ENCODE measurements around the gene TP53. TPM values are rescaled to one million over a fixed set of nuclear protein-coding genes. Genes with fewer than 3 reads are reported as not detected.

Gene TP53
- polyA plus RNA-seq, 3 donors, result 16.2 to 35.1 (median 25.8) TPM

DNA sequence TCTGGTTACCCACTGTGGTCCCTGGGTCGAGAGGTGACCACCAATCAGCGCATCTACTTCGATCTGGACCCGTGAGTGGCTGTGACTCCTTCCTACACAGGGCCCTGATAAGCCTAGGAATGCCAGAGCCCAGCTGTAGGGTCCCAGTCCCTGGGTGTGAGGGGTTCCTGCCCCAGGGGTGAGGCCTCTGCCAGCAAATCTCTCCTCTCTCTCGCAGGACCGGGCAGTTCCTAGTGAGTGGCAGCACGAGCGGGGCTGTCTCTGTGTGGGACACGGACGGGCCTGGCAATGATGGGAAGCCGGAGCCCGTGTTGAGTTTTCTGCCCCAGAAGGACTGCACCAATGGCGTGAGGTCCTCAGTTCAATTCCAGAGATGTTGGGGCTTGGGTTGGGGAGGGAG, 15.5 kb upstream of the TP53 start:
- H3K27ac ChIP-seq (ENCODE audit: low read depth in 1 of 2, low read length in 2 of 2), result no peak overlapping the region
- WGBS (ENCODE audit: insufficient coverage), result 95% methylated on average over 10 of the region's 13 CpGs
- Mint-ChIP-seq H3K36me3 (peaks cover 43 to 53% of the 10 kb centered on the region in 2 donors), H3K27ac (no peak overlapping the region), H3K4me3 (no peak overlapping the region), H3K27me3 (ENCODE audit: low read depth in 3 of 3) (peaks cover 43 to 49% (median 45%) of the 10 kb centered on the region in 3 donors), H3K4me1 (peaks cover 9% of the 10 kb centered on the region), H3K9me3 (peaks cover 0 to 11% (median 6%) of the 10 kb centered on the region in 7 donors)
- no peaks in the 10 kb centered on the region for H4K20me1 ChIP-seq (ENCODE audit: insufficient read depth, low read length)
- H3K4me1 ChIP-seq (ENCODE audit: control insufficient read depth in 1 of 2, insufficient read depth in 2 of 2, low read length in 2 of 2), result peaks cover 0 to 9% of the 10 kb centered on the region in 2 donors
- DNase-seq, result no peak
- H3K4me2 ChIP-seq (replicated peaks; ENCODE audit: extremely low read depth, low read length, poor library complexity, severe bottlenecking), result no peak overlapping the region
- H2AFZ ChIP-seq (ENCODE audit: insufficient read depth, low read depth, low read length, poor library complexity, severe bottlenecking), result no peak overlapping the region
- peaks cover 9 to 29% of the 10 kb centered on the region in 2 donors for H3K36me3 ChIP-seq (replicated peaks in 1 of 2; ENCODE audit: control insufficient read depth in 1 of 2, insufficient read depth in 2 of 2, low read length in 2 of 2)
- intact Hi-C loops (cut with micrococcal nuclease), result no loop called here
- H3K79me2 ChIP-seq (ENCODE audit: insufficient read depth, low read length), result no peaks in the 10 kb centered on the region
- H3K9ac ChIP-seq (ENCODE audit: insufficient read depth, low read length, poor library complexity, severe bottlenecking), result no peak overlapping the region
- TF ChIP-seq CTCF (IDR thresholded peaks at IDR 0.05), result no peak
- H3K4me3 ChIP-seq (replicated peaks in 1 of 3; ENCODE audit: low read depth in 2 of 3, low read length in 3 of 3), result no peak overlapping the region
- H3K27me3 ChIP-seq (ENCODE audit: control insufficient read depth in 2 of 2, insufficient read depth in 2 of 2, low read length in 2 of 2), result peaks cover 25 to 42% of the 10 kb centered on the region in 2 donors
- H3K9me3 ChIP-seq (replicated peaks in 1 of 2; ENCODE audit: control insufficient read depth in 1 of 2, insufficient read depth in 1 of 2, low read length in 2 of 2), result peaks cover 0 to 12% of the 10 kb centered on the region in 2 donors

GRCh38 chr17:7701681-7702080, 14.4 kb upstream of the TP53 start:
- peaks cover 23 to 31% of the 10 kb centered on the region in 2 donors for H3K27me3 ChIP-seq (ENCODE audit: control insufficient read depth in 2 of 2, insufficient read depth in 2 of 2, low read length in 2 of 2)
- Mint-ChIP-seq H3K36me3 (peaks cover 46 to 55% of the 10 kb centered on the region in 2 donors), H3K27me3 (ENCODE audit: low read depth in 3 of 3) (peaks cover 32 to 38% (median 34%) of the 10 kb centered on the region in 3 donors), H3K4me1 (peaks cover 9% of the 10 kb centered on the region), H3K27ac (no peak overlapping the region), H3K9me3 (peaks cover 0 to 11% (median 6%) of the 10 kb centered on the region in 7 donors), H3K4me3 (no peak overlapping the region)
- no peak overlapping the region for H3K4me3 ChIP-seq (replicated peaks in 1 of 3; ENCODE audit: low read depth in 2 of 3, low read length in 3 of 3)
- intact Hi-C loops (cut with micrococcal nuclease), result no loop called here
- no peak for DNase-seq
- H3K9ac ChIP-seq (ENCODE audit: insufficient read depth, low read length, poor library complexity, severe bottlenecking), result no peak overlapping the region
- peaks cover 0 to 12% of the 10 kb centered on the region in 2 donors for H3K9me3 ChIP-seq (replicated peaks in 1 of 2; ENCODE audit: control insufficient read depth in 1 of 2, insufficient read depth in 1 of 2, low read length in 2 of 2)
- no peak overlapping the region for H2AFZ ChIP-seq (ENCODE audit: insufficient read depth, low read depth, low read length, poor library complexity, severe bottlenecking)
- H3K4me1 ChIP-seq (ENCODE audit: control insufficient read depth in 1 of 2, insufficient read depth in 2 of 2, low read length in 2 of 2), result peaks cover 0 to 9% of the 10 kb centered on the region in 2 donors
- no peak overlapping the region for H3K4me2 ChIP-seq (replicated peaks; ENCODE audit: extremely low read depth, low read length, poor library complexity, severe bottlenecking)
- H4K20me1 ChIP-seq (ENCODE audit: insufficient read depth, low read length), result no peaks in the 10 kb centered on the region
- TF ChIP-seq CTCF (IDR thresholded peaks at IDR 0.05), result no peak
- H3K79me2 ChIP-seq (ENCODE audit: insufficient read depth, low read length), result no peaks in the 10 kb centered on the region
- H3K27ac ChIP-seq (ENCODE audit: low read depth in 1 of 2, low read length in 2 of 2), result no peak overlapping the region
- 100% methylated on average over 9 of the region's 14 CpGs for WGBS (ENCODE audit: insufficient coverage)
- H3K36me3 ChIP-seq (replicated peaks in 1 of 2; ENCODE audit: control insufficient read depth in 1 of 2, insufficient read depth in 2 of 2, low read length in 2 of 2), result peaks cover 10 to 29% of the 10 kb centered on the region in 2 donors

Measured in CD14-positive monocyte (primary cell).